Measurements from ENCODE around the gene ANKRD36.
"Not testable (repeated sequence)": the region's sequence is repeated elsewhere in the genome, so short reads cannot be mapped to it uniquely, and the experiment has no call there.

DNA sequence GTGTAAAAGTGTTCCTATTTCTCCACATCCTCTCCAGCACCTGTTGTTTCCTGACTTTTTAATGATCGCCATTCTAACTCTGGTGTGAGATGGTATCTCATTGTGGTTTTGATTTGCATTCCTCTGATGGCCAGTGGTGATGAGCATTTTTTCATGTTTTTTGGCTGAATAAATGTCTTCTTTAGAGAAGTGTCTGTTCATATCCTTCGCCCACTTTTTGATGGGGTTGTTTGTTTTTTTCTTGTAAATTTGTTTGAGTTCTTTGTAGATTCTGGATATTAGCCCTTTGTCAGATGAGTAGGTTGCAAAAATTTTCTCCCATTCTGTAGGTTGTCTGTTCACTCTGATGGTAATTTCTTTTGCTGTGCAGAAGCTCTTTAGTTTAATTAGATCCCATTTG is 16.1 kb downstream of the ANKRD36 start:
- TF ChIP-seq, protein P1, sequence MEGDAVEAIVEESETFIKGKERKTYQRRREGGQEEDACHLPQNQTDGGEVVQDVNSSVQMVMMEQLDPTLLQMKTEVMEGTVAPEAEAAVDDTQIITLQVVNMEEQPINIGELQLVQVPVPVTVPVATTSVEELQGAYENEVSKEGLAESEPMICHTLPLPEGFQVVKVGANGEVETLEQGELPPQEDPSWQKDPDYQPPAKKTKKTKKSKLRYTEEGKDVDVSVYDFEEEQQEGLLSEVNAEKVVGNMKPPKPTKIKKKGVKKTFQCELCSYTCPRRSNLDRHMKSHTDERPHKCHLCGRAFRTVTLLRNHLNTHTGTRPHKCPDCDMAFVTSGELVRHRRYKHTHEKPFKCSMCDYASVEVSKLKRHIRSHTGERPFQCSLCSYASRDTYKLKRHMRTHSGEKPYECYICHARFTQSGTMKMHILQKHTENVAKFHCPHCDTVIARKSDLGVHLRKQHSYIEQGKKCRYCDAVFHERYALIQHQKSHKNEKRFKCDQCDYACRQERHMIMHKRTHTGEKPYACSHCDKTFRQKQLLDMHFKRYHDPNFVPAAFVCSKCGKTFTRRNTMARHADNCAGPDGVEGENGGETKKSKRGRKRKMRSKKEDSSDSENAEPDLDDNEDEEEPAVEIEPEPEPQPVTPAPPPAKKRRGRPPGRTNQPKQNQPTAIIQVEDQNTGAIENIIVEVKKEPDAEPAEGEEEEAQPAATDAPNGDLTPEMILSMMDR (conservative IDR thresholded peaks at IDR 0.05; ENCODE audit: low read depth, low read length), result not testable (repeated sequence)
- not testable (repeated sequence) for TF ChIP-seq POLR2A (IDR thresholded peaks at IDR 0.05; ENCODE audit: low read depth, low read length)

Data from IMR-90 (cell line).